Kidney epithelial cell (primary cell): Measurements from ENCODE around the gene CALCR. TPM values are rescaled to one million over a fixed set of nuclear protein-coding genes. Genes with fewer than 3 reads are reported as not detected.

ENCODE experiments used
- DNase-seq: peaks from one replicate; pipeline ENCODE4 v3.0.0-alpha.2; 2010; ENCODE audit warnings: low read depth
- H3K27me3 ChIP-seq: 2 replicates; pipeline ENCODE4 v1.6.0; 2011; ENCODE audit warnings: low read length; ENCODE audit not compliant: control insufficient read depth, insufficient read depth
- H3K36me3 ChIP-seq: 2 replicates; pipeline ENCODE4 v1.5.1; 2011; ENCODE audit warnings: low read length; ENCODE audit not compliant: control insufficient read depth, insufficient read depth
- H3K4me3 ChIP-seq: 2 replicates; pipeline ENCODE4 v1.5.1; 2011; ENCODE audit warnings: low read depth, mild to moderate bottlenecking, control low read depth, low read length
- CTCF ChIP-seq: IDR thresholded peaks from 2 replicates; pipeline ENCODE4 v1.5.1; 2011; ENCODE audit warnings: mild to moderate bottlenecking, moderate library complexity, low read length, control low read depth, inconsistent platforms; ENCODE audit not compliant: insufficient read depth, poor library complexity, severe bottlenecking
- total RNA-seq: library from RNA; depleted of rRNA; stranded (reverse); fragments of >200 nt; gene quantifications from 2 replicates; pipeline ENCODE4 v1.2.3, GENCODE V29; 2015

The CALCR gene
- total RNA-seq, 1 donor from 2014 or later: not detected

DNA sequence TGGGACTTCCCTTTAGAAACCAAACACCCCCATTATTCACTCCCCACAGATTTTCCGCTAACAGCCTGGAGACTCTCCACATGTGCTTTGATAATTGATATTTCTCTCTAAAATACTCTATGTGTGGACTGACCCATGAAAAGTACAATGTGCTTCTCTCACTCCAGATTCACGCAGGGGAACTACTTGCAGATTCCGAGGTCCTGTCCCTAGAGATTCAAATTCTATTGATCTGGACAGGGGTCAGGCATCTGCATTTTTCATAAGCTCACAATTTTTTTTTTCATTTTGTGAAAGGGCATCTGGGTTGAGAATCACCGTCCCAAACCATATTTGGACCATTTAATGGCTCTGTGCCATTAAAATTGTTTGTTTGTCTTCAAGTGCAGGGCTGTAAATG is 98.7 kb downstream of the CALCR start:
- no peak for TF ChIP-seq CTCF
- H3K36me3 ChIP-seq: no peaks in the 10 kb centered on the region

GRCh38 chr7:93471456-93471855 is 103.1 kb downstream of the CALCR start:
- Histone ChIP-seq H3K4me3 (no peak overlapping the region), H3K27me3 (no peaks in the 10 kb centered on the region), H3K36me3 (no peaks in the 10 kb centered on the region)
- TF ChIP-seq CTCF: no peak
- DNase-seq: no peak

More for the DNA sequence above, 98.7 kb downstream of the CALCR start:
- no peak for DNase-seq
- H3K27me3 ChIP-seq: no peaks in the 10 kb centered on the region
- H3K4me3 ChIP-seq: no peak overlapping the region

DNA sequence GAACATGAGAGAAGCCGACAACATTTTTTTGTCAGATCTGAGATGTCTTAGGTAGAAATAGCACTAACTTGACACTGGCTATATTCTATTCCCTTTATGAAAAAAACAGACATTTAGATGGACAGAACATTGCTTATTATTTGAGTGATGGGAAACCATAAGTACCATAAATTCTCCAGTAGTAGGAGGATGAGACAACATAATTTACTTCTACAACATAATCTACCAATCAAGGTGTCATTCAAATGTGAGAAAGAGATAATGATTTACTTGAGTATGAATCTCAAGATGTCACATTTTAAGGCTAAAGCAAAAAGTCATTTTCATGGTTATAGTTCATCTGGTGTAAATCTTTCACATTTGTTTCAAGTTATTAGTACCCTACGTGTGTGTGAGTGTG is 110.8 kb downstream of the CALCR start:
- H3K4me3 ChIP-seq: no peak overlapping the region
- TF ChIP-seq CTCF: no peak
- DNase-seq: no peak
- no peaks in the 10 kb centered on the region for H3K36me3 ChIP-seq
- no peaks in the 10 kb centered on the region for H3K27me3 ChIP-seq

DNA sequence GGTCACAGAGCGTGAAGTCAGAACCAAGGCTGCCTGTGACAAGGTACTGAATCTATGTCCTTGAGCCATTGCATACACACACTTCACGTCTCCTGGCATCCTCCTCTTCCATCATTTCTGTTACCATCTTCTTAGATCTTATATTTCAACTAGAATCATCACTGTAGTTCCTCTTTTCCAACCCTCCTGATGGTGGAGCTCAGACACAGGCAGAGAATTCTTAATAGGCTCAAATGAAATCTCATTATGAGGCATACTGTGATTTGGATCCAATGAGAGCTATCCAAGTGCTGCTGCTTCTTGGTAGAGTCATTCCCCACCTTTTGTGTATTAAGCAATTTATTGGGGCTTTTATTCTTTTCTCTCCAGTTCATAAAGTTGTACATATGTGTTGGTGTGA is 113.2 kb downstream of the CALCR start:
- no peaks in the 10 kb centered on the region for H3K27me3 ChIP-seq
- DNase-seq: no peak
- H3K4me3 ChIP-seq: no peak overlapping the region
- H3K36me3 ChIP-seq: no peaks in the 10 kb centered on the region
- TF ChIP-seq CTCF: no peak

GRCh38 chr7:93453262-93453661 is 121.3 kb downstream of the CALCR start:
- no peak overlapping the region for H3K4me3 ChIP-seq
- H3K36me3 ChIP-seq: no peaks in the 10 kb centered on the region
- no peaks in the 10 kb centered on the region for H3K27me3 ChIP-seq
- DNase-seq: no peak
- no peak for TF ChIP-seq CTCF

- no peaks in the 10 kb centered on the region for H3K27me3 ChIP-seq
- DNase-seq: no peak
- H3K36me3 ChIP-seq: no peaks in the 10 kb centered on the region
- no peak for TF ChIP-seq CTCF
- no peak overlapping the region for H3K4me3 ChIP-seq
These were observed 126.3 kb downstream of the CALCR start for GRCh38 chr7:93448176-93448575.
